Measurements from ENCODE around the gene PEX10.

Gene PEX10

DNA sequence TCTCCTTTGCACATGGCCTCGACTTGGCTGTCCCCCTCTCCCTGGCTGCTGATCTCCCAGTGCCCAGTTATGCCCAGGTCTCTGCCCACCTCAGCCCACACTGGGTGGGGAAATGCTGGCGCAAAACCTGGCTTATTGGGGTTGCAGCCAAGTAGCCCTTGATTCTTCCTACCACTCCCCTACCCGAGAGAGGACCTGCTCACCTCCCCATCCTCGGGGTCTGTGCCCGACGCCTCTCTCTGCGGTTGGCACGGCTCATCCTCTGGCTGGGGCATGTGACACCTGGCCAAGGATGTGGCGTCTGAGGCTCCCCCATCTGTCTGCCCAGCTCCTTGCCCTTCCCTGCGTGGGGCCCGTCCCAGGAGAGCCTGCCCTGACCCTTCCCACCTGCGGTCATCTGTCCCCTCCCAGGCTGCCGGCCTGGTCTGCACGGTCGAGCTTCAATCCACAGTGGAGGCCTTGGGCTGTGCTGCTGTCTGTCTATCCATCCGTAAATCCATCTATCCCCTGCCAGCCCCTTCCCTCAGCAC lies 6.5 kb upstream of the PEX10 start:
- no peak for DNase-seq

DNA sequence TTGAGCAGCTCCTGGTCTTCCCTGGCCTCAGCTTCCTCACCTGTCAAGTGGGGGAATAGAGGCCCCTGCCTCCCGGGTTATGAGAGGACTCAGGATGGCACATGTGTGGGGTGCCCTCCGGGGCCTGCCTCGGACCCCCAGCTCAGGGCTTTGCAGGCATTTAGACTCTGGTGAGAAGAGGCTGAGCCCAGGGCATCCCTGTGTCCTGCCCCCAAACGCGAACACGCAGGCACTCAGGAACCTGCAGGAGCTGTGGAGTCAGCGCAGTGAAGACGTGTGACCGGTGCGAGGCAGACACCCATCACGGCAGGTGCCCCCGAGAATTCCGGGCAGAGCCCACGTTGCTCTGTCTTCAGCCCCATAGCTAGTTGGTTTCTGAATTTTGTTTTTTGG lies 5.5 kb upstream of the PEX10 start:
- no peak for DNase-seq

DNA sequence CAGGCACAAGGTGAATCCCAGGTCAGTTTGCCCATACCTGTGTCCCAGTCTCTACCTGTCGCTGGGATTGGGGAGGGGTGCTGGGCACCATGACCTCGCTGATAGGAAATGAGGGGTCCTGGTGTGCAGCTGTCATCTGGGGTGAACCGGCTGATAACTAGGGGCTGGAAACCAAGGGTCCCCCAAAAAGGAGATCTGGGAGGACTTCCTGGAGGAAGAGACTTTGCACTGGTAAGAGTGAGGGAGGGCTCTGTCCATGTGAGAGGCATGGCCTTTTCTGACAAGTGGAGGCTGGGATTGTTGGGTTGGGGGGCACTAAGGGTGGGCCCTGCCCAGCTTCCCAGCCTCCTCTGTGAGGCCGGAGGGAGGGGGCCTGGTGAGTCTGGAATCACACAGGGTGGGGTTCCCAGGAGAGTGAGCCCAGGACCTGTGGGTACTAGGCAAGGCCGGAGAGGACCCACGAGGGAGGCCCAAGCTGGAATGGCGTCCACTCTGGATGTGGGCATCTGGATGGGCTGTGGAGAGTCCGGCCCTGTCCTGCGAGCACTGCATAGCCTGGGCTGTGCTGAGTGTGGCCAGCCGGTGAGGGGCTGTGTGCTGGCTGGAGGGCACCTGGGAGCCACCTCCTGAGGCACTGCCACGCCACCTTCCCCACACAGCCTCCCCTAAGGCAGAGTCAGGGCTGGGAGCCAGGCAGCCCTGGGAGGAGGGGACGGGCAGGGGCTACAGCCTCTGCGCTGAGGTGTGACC lies 4.9 kb upstream of the PEX10 start:
- no peak for DNase-seq

DNA sequence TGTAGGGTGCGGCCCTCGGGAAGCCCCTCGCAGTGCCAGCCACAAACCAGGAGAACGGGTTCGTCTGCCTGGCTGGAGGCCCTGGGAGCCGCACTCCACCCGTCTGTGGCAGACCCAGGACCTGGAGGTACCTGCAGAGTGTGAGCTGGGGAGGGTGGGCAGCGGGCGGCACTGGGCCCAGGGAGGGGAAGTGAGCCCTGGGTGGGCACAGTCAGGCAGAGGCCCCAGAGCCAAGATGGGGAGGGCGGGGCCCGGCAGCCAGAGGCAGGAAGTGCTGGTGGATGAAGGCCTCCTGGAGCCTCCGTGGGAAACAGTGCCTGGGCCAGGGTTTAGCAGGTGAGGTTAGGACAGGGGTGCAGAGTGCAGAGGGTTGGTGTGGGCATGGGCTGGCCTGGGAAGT lies 4.0 kb upstream of the PEX10 start:
- DNase-seq, result no peak

DNA sequence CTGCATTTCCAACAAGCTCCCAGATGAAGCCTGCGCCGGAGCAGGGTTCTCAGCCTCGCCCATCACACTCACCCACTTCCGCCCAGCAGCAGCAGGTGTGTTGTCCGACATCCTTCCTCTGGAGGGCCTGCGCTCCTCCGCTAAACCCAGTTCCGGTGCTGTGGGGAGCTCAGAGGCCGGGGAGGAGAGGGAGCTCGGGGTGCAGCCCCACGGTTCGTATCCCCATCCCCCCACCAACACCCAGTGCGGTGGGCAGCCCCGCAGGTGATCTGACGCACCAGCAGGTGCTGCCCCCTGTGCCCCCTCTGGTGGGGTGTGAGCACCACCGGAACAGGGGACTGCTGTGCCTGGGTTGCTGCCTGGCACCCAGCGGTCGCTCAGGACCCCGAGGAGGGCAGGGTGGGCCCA lies 3.4 kb upstream of the PEX10 start:
- DNase-seq, result no peak

DNA sequence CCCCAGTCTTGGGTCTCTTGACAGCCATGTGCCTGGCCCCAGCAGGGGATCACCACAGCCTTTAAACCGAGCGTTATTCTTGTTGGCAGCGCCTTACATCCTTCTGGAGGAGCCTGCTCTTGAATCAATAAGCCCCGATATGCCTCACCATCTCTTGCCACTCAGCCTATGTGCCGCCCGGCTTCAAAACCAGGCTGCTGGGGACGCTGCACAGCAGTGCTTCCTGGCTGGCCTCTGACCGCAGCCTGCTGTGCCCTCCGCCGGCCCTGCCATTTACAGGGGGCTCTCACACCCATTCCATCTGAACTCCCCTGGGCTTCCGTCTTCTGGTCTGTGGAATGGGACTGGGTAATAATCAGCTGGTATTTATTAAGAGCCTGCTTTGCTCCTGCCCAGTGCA lies 3.0 kb upstream of the PEX10 start:
- DNase-seq, result no peak

DNA sequence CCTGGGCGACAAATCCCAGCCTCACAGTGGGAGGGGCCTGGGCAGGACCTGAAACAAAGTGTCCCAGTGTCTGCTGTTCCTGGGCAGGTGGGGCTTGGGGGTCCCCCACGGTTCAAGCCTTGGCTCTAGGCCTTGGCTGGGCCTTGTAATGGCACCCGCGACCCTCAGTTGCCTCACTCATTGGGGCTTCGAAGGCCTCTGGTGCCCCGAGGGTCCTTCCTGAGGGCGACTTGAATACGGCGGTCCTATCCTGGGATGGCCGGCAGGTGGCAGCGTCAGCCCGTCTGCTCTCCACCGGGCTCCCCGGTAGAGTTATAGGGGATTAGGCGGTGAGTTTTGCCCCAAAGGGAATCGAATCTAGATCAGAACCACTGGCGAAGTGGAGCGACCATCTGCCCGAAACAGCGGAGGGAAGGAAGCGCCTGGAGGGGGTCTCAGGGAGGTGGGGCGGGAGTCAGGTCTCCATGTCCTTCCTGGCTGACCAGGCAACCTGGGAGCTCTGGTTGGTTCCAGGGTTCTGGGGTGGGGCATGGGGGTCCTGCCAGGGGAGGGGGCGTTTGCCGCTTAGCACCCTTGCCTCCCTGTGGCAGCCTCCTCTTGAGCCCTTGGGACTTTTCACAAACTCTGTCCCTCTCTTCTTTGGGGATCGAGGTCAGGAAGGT lies 2.1 kb upstream of the PEX10 start:
- DNase-seq, result no peak

DNA sequence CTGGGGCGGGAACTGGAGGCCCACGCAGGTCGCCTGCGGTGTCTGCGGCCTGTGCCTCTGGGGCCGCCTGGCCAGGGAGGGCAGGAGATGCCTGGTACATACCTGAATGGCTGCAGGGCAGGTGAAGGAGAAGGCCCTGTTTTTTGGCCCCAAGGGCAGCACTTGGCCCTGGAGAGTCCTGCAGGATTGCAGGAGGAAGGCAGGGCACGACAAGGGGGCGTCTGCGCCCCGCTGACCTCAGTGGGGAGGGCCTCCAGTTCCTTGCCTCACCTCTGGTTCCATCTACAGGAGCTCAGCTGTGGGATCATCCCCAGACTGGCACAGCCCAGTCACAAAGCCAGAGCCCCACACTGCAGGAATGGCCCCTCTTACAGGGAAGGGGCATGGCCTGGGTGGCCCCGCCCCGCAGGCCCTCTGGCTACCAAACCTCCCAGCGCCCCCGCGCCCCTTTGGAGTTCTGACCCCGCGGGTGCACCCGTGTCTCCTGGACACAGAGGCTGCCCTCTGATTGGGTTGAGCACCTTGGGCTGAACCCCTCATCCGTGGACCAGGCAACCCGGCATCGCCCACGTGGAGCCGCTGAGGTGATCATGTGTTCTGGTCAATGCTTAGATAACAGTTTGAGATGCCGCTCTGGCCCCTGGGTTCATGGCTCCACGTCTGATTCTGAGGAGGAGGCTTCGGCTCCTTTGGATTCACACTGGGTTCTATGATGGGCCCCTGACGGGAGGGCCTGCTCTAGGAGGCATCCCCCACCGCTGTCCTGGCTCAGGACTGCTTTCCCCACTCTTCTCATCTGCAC lies 1.3 kb upstream of the PEX10 start:
- DNase-seq, result no peak

DNA sequence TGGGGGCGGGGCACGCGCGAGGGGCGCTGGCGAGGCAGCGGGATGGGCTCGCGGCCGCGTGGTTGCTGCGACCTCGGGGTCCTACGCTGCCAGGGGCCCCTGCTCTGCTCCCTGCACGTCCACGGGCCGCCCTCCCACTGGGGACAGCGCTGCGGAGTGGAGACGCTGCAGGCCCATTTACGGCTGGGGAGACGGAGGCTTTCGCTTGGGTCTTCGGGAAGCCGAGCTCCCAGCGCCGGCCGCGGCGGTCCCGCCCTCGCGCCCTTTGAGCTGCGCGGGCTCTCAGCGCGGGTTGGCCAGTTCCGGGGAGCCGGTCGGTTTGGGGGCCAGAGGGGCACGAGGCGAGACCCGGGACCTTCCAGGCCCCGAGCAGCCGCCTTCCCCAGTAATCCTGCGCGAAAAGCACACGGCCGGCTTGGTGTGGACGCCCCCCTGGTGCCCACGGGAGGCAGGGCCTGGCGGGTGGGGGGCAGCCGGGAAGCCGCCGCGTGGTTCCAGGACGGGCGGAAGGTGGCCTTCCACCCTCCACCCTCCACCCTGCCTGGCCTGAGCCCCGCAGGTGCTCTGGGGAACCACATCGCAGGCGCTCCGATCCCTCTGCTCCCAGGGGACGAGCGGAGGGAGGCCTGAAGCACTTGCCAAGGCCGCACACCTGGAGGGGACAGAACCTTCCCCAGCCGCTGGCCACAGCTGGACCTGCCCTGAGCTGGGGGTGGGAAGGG lies 570 bp upstream of the PEX10 start:
- DNase-seq, result no peak

DNA sequence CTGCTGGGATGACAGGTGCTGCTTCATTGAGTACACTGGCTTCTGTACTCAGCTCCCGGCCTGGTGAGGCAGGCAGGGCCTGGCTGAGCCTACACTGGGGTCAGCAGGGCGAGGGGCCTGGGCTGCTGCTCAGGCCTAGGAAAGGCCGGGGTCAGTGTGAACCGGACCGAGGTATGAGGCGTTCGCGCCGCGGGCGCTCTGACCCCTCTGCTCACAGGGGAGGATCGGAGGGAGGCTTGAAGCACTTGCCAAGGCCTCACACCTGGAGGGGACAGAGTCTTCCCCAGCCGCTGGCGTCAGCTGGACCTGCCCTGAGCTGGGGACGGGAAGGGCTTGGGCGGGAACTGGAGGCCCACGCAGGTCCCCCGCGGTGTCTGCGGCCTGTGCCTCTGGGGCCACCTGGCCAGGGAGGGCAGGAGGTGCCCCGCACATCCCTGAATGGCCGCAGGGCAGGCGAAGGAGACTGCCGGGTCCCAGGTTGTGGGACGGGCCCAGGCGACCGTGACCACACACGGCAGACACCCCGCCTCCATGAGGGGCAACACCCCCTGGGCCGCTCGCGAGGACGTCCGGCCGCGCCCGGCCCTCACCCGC lies 466 bp downstream of the PEX10 start:
- DNase-seq, result no peak

DNA sequence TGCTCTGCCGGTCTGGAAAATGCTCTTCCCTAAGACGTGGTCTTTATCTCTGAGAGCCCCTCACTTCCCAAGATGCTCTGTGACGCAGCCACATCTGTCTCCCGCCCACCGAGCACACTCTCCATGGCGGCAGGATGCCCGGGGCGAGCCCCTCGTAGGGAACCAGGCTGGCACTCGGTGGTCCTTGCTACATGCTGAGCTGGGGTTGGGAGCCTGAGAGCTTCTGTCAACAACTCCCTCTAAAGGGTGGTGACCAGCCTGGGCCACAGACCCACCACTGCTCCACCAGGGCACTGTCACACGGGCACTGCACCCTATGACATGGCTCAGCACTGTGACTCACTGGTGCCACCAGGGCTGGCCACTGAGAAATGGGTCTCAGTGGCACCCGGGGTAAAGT lies 2.6 kb downstream of the PEX10 start:
- no peak for DNase-seq

DNA sequence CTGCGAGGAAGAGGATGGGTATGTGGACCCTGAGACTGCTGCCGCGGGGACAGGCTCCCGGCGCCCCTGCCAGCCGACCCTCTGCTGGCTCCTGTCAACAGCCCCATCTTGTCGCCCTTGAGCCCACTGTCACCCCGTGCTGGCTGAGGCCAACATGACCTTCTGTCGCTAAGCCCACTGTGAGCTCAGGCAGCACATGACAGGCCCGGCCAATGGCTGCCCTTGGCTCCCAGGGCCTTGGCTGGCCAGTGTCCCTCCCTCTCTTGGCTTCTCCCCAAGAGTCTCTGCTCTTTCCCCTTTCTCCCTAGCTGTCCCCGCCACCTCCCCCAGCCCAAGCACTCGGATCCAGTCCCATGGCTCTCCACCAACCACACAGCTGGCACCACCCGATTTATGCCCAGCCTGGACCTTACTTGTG lies 3.5 kb downstream of the PEX10 start:
- DNase-seq, result no peak

DNA sequence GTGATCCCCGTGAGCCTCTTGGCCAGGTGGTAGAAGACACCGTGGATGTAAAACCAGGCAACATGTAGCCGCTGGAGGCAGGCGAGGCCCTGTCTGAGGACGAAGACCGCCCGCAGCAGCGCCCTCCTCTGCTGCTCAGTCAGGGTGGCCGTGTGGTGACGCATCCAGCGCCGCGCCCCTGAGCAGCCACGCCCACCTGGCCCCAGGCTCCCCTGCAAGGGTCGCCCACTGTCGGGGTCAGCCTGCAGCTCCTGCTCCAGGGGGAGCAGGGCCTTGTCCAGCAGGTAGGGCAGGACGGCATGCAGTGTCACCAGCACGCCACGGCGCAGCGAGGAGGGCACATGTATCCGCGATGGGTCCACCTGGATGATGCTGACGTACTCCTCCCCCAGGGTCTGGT lies 3.9 kb downstream of the PEX10 start:
- DNase-seq, result no peak

DNA sequence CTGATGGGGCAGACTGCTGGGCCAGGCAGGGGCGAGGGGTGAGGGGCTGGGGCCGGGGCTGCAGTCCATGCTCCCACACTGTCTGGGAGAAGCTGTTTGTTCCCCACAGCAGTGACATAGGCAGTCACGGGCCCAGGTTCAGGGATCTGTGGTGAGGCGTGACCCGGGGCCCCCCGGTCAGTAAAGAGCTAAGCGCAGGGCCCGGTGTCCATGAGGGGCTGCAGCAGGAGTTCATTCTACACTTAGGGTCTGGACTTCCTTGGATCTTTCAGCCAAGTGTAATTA lies 4.4 kb downstream of the PEX10 start:
- no peak for DNase-seq

DNA sequence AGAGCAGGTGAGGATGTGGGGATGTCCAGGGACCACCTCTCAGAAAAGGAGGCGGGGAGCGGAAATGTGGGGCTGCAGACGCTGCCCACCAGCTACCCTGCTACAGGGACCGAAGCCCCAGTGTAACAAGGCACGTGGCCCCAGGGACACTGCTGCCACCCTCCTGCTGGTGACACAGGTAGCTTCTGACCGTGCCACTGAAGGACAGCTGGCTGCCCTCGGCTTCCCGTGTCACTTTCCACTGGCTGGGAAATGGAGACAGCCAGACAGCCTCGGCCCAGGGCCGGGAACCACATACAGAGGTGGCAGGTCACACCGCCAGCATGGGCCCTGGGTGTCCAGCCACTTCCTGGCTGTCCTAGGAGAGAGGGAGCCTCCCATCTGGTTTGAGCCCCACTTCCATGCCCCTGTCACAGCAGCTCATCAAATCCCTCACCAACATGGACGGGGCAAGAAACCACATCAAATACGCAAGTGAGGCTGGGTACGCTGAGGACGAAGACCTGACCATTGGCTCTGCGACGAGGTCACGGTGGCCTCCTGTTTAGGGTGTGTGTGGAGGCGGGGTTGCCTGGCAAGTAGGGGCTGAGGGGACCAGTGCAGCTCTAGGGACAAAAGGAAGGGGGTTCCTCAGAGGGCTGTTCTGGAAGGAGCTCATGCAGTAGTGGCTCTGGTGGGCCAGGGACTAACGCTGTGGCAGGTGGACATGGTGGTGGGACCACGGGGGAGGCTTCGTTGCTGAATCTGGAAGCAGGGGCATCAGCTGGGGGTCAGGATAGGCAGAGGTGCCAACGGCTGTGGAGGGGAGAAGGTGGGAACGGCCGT lies 5.0 kb downstream of the PEX10 start:
- DNase-seq, result no peak

DNA sequence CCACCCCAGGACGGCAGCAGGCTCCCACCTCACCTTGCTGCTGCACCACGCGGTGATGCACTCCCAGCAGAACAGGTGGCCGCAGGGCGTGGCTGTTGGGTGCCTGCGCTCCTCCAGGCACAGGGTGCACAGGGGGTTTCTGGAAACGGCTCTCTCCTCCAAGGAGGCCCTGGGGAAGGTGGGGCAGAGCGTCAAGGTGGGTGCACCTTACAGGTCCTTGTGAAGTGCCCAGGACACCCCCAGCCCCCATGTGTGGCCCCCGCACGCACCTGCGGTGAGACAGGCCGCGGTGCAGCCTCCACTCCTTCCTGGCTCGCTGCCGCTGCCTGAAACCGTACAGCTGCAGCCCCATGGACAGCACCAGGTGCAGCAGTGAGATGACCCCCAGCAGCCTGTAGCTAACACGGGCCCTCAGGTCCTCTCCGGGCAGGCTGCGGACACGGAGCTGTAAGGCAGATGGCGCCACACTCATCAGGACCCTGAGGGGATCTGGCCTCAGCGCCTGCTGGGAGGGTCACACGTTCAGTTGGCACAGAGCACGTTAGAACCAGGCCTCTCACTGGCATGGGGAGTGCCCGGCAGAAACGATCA lies 5.8 kb downstream of the PEX10 start:
- no peak for DNase-seq

DNA sequence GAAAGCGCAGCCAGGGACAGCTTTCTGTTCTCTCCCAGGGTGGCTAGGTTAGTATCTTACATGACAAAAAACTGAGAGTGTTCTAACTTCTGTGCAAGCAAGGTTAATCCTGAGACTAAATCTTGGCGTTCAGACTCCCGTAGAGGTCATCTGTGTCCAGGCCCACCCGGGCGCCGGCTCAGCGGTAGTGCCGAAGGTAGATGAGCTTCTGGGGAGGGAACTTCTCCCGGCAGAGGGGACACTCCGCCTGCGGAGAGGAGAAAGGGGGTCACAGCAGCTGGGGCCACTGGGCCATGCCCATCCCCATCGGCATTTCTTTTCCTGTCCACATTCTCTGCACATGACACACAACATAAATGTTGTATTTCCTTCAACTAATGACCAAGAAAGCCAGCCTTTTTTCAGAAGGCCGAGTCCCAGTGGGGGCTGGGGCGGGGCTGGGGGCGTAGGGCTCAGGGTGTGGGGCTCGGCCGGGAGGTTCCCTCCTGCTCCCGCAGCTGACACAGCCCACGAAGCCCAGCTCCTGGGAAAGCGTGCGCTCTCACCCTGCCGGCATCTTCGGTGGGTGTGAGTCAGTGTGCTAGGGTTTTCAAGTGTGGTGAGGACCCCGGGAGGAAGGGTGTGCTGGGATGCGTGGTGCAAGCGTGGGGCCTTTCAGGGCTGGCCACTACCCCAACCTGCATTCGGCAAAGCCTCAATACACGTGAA lies 6.6 kb downstream of the PEX10 start:
- DNase-seq, result no peak

DNA sequence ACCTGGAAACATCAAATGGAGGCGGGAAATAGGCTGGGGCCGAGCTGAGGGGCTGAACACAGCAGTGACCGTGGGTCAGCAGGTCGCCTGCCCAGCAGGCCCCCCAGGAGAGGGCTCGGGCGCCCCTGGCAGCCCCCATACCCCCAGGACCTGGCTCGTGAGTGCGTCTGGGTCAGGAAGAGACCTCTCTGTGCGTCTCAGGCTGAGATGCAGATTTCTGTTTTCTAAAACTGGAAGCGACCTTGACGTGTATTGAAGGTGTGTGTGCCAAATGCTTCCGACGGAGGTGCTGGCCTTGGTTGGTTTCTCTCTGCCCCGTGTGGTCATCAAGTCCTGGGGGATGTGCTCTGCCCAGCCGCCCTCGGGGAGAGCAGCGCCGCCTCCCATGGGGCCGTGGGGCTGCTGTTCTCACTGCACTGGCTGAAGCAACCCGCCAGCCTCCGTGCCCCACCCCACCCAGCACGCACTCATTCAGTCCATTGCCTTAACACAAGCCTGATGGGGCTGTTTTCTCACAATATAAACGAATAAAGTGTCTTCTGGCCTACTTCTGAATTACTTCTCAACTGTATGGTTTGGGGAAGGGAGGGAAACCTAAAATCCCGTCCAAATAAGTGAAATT lies 7.4 kb downstream of the PEX10 start:
- DNase-seq, result no peak

DNA sequence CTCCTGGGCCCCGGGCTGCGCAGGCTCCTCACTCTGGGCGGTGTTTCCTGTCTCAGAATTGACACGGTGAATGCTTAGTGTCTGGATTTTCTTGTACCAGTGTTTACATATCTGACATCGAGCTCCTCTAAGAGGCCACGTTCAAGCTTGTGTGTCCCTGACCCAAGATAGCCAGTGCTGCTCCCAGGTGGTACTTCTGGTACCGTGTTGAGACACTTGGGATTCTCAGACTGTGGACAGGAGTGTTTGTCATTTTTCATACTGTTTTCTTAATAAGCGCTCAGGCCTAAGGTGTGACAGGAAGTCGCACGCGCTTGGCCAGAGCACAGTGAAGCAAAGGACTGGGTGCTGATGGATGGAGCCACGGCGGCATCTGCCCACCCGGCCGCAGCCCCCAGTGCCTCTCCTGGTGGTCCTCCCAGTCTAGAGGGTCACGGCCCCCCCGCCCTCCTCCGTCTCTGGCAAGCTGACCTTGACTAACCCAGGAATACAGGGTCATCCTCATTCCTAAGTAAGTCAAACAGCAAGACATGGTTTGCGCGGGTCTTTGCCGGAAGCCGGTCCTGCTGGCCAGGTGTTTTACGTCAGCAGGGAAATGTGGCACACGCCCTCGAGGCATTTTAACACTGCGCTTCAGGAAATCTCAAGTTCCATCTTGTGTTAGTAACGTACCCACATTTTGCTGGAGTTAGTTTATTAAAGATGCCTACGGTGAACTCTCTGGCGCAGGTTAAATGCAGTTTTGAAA lies 8.0 kb downstream of the PEX10 start:
- no peak for DNase-seq

DNA sequence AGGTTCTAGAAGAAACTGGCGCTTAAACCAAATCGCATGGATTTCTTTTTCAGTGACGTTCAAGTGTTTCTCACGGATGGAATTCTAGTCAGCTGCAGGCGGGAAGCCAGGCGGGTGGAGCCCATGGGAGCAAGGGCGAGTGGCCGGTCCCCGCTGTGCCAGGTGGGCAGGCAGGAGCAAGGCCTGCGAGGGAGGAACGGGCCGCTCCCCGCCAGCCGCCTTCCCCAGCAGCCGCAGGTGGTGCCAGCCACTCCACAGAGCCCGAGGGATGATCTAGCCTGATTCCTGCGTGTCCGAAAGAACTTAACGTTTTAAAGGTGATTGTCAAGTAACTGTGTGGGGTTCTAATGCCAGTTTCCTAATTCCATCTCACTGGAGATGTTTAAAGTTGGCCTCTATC lies 9.1 kb downstream of the PEX10 start:
- DNase-seq, result no peak
